Measurements from ENCODE around the gene CNKSR3.

GRCh38 chr6:154379585-154379984, 130.9 kb downstream of the CNKSR3 start:
- TF ChIP-seq EZH2 (IDR thresholded peaks at IDR 0.05) (no peak), POLR2AphosphoS5 (IDR thresholded peaks at IDR 0.05; ENCODE audit: borderline replicate concordance, low read depth, low read length) (no peak)
